K562 (cell line): ENCODE results near the gene BICDL1. TPM values are rescaled to one million over a fixed set of nuclear protein-coding genes. Genes with fewer than 3 reads are reported as not detected.

ENCODE experiments used
- ATF1 ChIP-seq, 2 experiments: fragments of 450-650 bp in 1 of 2; IDR thresholded peaks; 2 replicates each; pipeline ENCODE4 v1.6.1; 2016; ENCODE audit warnings: missing compliant biosample characterization in 1 of 2, missing genetic modification characterization in 1 of 2
- DIDO1 ChIP-seq: fragments of 450-650 bp; IDR thresholded peaks from 2 replicates; pipeline ENCODE4 v1.6.1; 2016; ENCODE audit warnings: low read depth, missing biosample characterization, missing genetic modification characterization
- ETV1 ChIP-seq: fragments of 450-650 bp; conservative IDR thresholded peaks from 2 replicates; pipeline ENCODE4 v1.6.1; 2016; ENCODE audit warnings: missing genetic modification characterization, control low read depth, low read depth, missing compliant biosample characterization
- KLF1 ChIP-seq: fragments of 450-650 bp; IDR thresholded peaks from 2 replicates; pipeline ENCODE4 v1.6.1; 2016; ENCODE audit warnings: missing genetic modification characterization, missing compliant biosample characterization
- SPI1 ChIP-seq: IDR thresholded peaks from 2 replicates; pipeline ENCODE4 v1.6.1; 2011; ENCODE audit warnings: low read depth, low read length, control low read depth, borderline replicate concordance
- ZC3H11A ChIP-seq: IDR thresholded peaks from 2 replicates; pipeline ENCODE4 v1.6.1; 2012; ENCODE audit warnings: low read depth, low read length, improper control_type of control experiment
- polyA plus RNA-seq, 8 experiments: library from polyadenylated mRNA; depleted of rRNA in 4 of 8; stranded (reverse) in 5 of 8; unstranded in 3 of 8; fragments of >200 nt; fragmentation: Nextera tagmentation in 2 of 8; fragmentation: Illumina TruSeq in 1 of 8; extraction: Ambion mirVana in 2 of 8; extraction: Trizol in 1 of 8; gene quantifications; 2 replicates each; pipeline versions ENCODE4 v1.2.1 to v1.2.3, GENCODE V29; 2011 to 2014; ENCODE audit warnings: inconsistent platforms in 1 of 8, missing spikeins in 1 of 8
- total RNA-seq, 7 experiments: library from RNA; depleted of rRNA in 6 of 7; stranded (reverse); fragments of >200 nt in 6 of 7; fragmentation: Illumina TruSeq in 2 of 7; extraction: Trizol in 2 of 7; gene quantifications; 2 replicates each; pipeline versions ENCODE4 v1.2.1 to v1.2.3, GENCODE V29; 2011 to 2021; ENCODE audit warnings: low replicate concordance in 1 of 7
- TF ChIP-seq, protein P1 (sequence below), 2 experiments: fragments of 450-650 bp in 1 of 2; sonication (generic) in 1 of 2; formaldehyde crosslinking in 1 of 2; IDR thresholded peaks; 2 replicates each; pipeline versions ENCODE4 v1.7.1 to v1.9.0; 2016 to 2022; ENCODE audit warnings: inconsistent platforms in 1 of 2, mild to moderate bottlenecking in 1 of 2, missing genetic modification reagents in 1 of 2
- TF ChIP-seq, protein P2 (sequence below): sonication (generic); formaldehyde crosslinking; IDR thresholded peaks from 2 replicates; pipeline ENCODE4 v1.8.0; 2022; ENCODE audit warnings: mild to moderate bottlenecking, missing genetic modification reagents
- TF ChIP-seq, protein P3 (sequence below): fragments of 450-650 bp; IDR thresholded peaks from 2 replicates; pipeline ENCODE4 v1.6.1; 2017; ENCODE audit warnings: antibody characterized with exemption

The BICDL1 gene
- total and polyA plus RNA-seq, 9 of the 15 experiments (the other 6 are each of a cell fraction or from before 2014, with no cell fraction given), result 0.06 to 2.0 (median 0.58) TPM

DNA sequence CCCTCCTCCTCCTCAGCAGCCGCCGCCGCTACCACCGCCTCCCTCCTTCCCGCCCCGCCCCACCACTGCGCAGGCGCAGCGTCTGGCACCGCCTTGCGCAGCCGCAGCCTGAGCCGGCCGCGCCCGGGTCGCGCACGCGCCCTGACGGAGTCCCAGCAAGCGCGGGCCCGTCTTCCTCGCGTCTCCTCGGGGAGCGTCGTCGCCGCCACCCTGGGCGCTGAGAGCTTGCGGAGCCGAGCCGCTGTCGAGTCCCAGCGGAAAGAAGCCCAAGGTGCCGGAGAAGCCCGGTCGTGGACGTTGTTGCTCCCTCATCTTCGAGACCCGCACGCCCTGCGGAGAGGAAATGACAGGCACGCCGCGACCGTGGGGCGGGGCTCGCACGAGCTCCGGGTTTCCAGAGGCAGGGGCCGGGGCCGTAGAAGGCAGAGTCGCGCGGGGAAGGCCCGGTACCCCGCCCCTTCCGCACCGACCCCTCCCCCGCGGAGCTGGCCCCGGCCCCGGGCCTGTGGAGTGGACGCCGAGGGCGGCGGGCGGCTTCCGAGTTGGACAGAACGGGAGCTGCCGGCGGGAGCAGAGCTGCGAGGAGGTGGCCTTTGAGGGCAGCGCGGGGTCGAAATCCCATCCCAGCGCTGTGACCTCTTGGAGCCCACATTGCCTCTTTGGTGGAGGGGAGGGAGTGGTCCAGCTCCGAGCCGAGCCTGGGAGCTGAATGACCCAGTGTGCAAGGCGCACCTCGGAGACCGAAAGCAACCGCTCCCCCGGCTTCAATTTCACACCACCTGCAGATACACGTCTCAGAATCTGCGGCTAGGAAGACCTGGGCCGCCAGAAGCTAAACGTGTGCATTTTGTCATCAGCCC lies 128.0 kb downstream of the BICDL1 start (continued):
- TF ChIP-seq, protein P1, sequence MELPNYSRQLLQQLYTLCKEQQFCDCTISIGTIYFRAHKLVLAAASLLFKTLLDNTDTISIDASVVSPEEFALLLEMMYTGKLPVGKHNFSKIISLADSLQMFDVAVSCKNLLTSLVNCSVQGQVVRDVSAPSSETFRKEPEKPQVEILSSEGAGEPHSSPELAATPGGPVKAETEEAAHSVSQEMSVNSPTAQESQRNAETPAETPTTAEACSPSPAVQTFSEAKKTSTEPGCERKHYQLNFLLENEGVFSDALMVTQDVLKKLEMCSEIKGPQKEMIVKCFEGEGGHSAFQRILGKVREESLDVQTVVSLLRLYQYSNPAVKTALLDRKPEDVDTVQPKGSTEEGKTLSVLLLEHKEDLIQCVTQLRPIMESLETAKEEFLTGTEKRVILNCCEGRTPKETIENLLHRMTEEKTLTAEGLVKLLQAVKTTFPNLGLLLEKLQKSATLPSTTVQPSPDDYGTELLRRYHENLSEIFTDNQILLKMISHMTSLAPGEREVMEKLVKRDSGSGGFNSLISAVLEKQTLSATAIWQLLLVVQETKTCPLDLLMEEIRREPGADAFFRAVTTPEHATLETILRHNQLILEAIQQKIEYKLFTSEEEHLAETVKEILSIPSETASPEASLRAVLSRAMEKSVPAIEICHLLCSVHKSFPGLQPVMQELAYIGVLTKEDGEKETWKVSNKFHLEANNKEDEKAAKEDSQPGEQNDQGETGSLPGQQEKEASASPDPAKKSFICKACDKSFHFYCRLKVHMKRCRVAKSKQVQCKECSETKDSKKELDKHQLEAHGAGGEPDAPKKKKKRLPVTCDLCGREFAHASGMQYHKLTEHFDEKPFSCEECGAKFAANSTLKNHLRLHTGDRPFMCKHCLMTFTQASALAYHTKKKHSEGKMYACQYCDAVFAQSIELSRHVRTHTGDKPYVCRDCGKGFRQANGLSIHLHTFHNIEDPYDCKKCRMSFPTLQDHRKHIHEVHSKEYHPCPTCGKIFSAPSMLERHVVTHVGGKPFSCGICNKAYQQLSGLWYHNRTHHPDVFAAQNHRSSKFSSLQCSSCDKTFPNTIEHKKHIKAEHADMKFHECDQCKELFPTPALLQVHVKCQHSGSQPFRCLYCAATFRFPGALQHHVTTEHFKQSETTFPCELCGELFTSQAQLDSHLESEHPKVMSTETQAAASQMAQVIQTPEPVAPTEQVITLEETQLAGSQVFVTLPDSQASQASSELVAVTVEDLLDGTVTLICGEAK (IDR thresholded peaks at IDR 0.05), result peak; percentile 48
- TF ChIP-seq, protein P1 (CRISPR knock-in tag; IDR thresholded peaks at IDR 0.05), result no peak
- TF ChIP-seq, protein P2, sequence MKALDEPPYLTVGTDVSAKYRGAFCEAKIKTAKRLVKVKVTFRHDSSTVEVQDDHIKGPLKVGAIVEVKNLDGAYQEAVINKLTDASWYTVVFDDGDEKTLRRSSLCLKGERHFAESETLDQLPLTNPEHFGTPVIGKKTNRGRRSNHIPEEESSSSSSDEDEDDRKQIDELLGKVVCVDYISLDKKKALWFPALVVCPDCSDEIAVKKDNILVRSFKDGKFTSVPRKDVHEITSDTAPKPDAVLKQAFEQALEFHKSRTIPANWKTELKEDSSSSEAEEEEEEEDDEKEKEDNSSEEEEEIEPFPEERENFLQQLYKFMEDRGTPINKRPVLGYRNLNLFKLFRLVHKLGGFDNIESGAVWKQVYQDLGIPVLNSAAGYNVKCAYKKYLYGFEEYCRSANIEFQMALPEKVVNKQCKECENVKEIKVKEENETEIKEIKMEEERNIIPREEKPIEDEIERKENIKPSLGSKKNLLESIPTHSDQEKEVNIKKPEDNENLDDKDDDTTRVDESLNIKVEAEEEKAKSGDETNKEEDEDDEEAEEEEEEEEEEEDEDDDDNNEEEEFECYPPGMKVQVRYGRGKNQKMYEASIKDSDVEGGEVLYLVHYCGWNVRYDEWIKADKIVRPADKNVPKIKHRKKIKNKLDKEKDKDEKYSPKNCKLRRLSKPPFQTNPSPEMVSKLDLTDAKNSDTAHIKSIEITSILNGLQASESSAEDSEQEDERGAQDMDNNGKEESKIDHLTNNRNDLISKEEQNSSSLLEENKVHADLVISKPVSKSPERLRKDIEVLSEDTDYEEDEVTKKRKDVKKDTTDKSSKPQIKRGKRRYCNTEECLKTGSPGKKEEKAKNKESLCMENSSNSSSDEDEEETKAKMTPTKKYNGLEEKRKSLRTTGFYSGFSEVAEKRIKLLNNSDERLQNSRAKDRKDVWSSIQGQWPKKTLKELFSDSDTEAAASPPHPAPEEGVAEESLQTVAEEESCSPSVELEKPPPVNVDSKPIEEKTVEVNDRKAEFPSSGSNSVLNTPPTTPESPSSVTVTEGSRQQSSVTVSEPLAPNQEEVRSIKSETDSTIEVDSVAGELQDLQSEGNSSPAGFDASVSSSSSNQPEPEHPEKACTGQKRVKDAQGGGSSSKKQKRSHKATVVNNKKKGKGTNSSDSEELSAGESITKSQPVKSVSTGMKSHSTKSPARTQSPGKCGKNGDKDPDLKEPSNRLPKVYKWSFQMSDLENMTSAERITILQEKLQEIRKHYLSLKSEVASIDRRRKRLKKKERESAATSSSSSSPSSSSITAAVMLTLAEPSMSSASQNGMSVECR (CRISPR knock-in tag), result peak; percentile 75
- TF ChIP-seq ETV1 (0 out of 2 replicates have a peak, but pooled peaks have one; percentile 13), KLF1 (tag) (peak; percentile 65; the same call in 1 of the 2 replicates), ZC3H11A (no peak), SPI1 (0 out of 2 replicates have a peak, but pooled peaks have one; percentile 4), ATF1 (CRISPR knock-in tag; IDR thresholded peaks at IDR 0.05) (no peak; the same call in 1 of the 2 replicates), ATF1 (tag; IDR thresholded peaks at IDR 0.05) (peak; percentile 60), DIDO1 (tag) (peak; percentile 43; the same call in 1 of the 2 replicates)
- TF ChIP-seq, protein P3, sequence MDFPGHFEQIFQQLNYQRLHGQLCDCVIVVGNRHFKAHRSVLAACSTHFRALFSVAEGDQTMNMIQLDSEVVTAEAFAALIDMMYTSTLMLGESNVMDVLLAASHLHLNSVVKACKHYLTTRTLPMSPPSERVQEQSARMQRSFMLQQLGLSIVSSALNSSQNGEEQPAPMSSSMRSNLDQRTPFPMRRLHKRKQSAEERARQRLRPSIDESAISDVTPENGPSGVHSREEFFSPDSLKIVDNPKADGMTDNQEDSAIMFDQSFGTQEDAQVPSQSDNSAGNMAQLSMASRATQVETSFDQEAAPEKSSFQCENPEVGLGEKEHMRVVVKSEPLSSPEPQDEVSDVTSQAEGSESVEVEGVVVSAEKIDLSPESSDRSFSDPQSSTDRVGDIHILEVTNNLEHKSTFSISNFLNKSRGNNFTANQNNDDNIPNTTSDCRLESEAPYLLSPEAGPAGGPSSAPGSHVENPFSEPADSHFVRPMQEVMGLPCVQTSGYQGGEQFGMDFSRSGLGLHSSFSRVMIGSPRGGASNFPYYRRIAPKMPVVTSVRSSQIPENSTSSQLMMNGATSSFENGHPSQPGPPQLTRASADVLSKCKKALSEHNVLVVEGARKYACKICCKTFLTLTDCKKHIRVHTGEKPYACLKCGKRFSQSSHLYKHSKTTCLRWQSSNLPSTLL, result no peak
